GM21717 (cell line): ENCODE measurements around the gene CFTR.

Experiments
- ATAC-seq: cut with Tn5 transposase; IDR thresholded peaks from one replicate; pipeline ENCODE4 v1.9.1; 2021; ENCODE audit warnings: mild to moderate bottlenecking, moderate library complexity; ENCODE audit not compliant: unreplicated experiment

CFTR gene

GRCh38 chr7:117582219-117582704, 102.4 kb downstream of the CFTR start:
- no peak for ATAC-seq

GRCh38 chr7:117587931-117588330, 108.1 kb downstream of the CFTR start:
- ATAC-seq, result no peak

- ATAC-seq, result no peak
Observed at GRCh38 chr7:117588352-117588794, 108.5 kb downstream of the CFTR start.

- ATAC-seq, result no peak
Observed at GRCh38 chr7:117590191-117590590, 110.4 kb downstream of the CFTR start.

GRCh38 chr7:117592011-117592635, 112.3 kb downstream of the CFTR start:
- ATAC-seq, result no peak

- no peak for ATAC-seq
Observed at GRCh38 chr7:117596134-117596533, 116.3 kb downstream of the CFTR start.

GRCh38 chr7:117597755-117598154, 117.9 kb downstream of the CFTR start:
- ATAC-seq, result no peak

- ATAC-seq, result no peak
Observed at GRCh38 chr7:117600911-117601310, 121.1 kb downstream of the CFTR start.

GRCh38 chr7:117603627-117604026, 123.8 kb downstream of the CFTR start:
- ATAC-seq, result no peak

GRCh38 chr7:117605712-117606111, 125.9 kb downstream of the CFTR start:
- ATAC-seq, result no peak

GRCh38 chr7:117606132-117606531, 126.3 kb downstream of the CFTR start:
- no peak for ATAC-seq

- ATAC-seq, result no peak
Observed at GRCh38 chr7:117610396-117610795, 130.6 kb downstream of the CFTR start.

- ATAC-seq, result no peak
Observed at GRCh38 chr7:117612637-117613036, 132.8 kb downstream of the CFTR start.

- ATAC-seq, result no peak
Observed at GRCh38 chr7:117616694-117617093, 136.9 kb downstream of the CFTR start.

GRCh38 chr7:117619681-117620080, 139.9 kb downstream of the CFTR start:
- ATAC-seq, result no peak

- ATAC-seq, result no peak
Observed at GRCh38 chr7:117621075-117621618, 141.3 kb downstream of the CFTR start.

- ATAC-seq, result no peak
Observed at GRCh38 chr7:117623606-117624005, 143.8 kb downstream of the CFTR start.

GRCh38 chr7:117630501-117630900, 150.7 kb downstream of the CFTR start:
- peak; percentile 61 for ATAC-seq

GRCh38 chr7:117630907-117631564, 151.2 kb downstream of the CFTR start:
- ATAC-seq, result no peak

- no peak for ATAC-seq
Observed at GRCh38 chr7:117631652-117632051, 151.8 kb downstream of the CFTR start.

GRCh38 chr7:117637937-117638336, 158.1 kb downstream of the CFTR start:
- no peak for ATAC-seq

GRCh38 chr7:117639966-117640365, 160.1 kb downstream of the CFTR start:
- ATAC-seq, result no peak
